ENCODE data around the gene BRCA1.

The BRCA1 gene

DNA sequence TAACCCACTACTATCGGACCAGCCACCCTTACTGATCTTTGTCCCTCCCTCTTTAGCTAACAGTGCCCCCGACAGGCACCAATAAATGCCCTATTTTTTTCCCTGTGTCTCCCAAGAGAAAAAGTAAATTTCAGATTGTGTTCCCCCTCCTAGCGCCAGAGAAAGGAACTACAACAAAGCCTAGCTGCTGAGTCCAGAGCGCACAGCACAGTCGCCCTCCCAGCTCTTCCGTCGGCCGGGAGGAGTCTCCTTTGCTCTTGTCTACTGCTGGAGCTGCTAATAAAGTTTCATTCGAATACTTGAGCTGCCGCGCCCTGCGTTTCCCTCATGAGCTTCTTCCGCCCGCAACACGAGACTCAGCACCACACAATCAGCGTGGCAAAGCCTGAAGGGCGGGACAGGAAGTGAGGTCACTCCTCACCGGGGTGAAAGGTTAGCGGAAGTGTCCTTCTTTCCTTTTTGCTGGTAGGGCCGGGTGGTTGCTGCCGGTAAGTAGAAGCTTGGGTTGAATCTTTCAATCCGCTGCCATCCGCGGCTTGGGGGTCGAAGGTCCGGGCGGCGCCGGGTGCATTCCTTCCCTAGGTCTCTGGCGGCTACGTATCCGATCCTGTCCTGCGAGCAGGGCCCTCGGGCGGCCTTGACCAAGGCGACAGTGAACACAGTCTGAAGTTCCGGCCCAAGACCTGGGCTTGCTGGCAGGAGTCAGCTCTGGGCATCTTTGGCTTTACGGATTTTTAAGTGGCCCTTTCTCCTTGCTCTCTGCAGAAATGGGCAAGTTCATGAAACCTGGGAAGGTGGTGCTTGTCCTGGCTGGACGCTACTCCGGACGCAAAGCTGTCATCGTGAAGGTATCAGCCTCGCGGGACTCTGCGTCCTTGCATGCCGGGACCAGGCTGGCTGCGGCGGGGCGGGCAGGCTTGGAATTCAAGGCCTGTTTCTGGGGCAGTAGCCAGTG is 126.9 kb downstream of the BRCA1 start, which contains the start of gene RPL27:
RPL27 (plus strand) TSS at position 436 of the 955 bp plus-strand sequence; CDS start at position 768, 332 bp downstream.
- TF ChIP-seq, protein P1, sequence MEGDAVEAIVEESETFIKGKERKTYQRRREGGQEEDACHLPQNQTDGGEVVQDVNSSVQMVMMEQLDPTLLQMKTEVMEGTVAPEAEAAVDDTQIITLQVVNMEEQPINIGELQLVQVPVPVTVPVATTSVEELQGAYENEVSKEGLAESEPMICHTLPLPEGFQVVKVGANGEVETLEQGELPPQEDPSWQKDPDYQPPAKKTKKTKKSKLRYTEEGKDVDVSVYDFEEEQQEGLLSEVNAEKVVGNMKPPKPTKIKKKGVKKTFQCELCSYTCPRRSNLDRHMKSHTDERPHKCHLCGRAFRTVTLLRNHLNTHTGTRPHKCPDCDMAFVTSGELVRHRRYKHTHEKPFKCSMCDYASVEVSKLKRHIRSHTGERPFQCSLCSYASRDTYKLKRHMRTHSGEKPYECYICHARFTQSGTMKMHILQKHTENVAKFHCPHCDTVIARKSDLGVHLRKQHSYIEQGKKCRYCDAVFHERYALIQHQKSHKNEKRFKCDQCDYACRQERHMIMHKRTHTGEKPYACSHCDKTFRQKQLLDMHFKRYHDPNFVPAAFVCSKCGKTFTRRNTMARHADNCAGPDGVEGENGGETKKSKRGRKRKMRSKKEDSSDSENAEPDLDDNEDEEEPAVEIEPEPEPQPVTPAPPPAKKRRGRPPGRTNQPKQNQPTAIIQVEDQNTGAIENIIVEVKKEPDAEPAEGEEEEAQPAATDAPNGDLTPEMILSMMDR (IDR thresholded peaks at IDR 0.05; ENCODE audit: borderline replicate concordance, insufficient read depth, low read depth, low read length), result peak; percentile 73

DNA sequence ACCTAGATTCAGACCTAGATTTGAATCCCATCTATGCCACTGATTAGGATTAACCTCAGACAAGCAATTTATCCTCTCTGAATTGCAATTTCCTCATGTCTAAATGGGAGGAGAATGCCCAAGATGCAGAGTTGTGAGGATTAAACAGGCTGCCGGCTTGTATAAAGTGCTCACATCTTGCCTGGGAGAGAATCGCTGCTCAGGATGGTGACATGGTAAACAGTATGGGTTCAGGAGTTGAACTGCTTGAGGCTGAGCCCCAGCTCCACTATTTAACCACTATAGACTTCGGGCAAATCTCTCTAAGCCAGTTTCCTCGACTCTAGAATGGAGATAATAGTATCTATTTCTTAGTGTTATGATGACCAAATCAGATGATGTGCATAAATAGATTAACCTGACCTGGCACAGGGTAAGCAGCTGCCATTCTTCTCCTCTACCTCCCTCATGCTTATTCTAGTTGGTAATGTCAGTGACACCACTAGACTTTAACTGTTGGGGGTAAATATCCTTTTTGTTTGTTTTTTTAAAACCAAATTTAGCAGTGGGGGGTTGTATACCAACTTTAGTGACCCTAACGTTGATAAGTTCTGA is 127.7 kb downstream of the BRCA1 start:
- TF ChIP-seq, protein P1 (IDR thresholded peaks at IDR 0.05; ENCODE audit: borderline replicate concordance, insufficient read depth, low read depth, low read length), result no peak

More for the DNA sequence above, 126.9 kb downstream of the BRCA1 start, which contains the start of gene RPL27:
- peak within 1 kb of the TSS; percentile 47 for H3K4me3 ChIP-seq (ENCODE audit: low read depth, low read length)

More for the DNA sequence above, 127.7 kb downstream of the BRCA1 start:
- peak overlapping the region; percentile 29 for H3K4me3 ChIP-seq (ENCODE audit: low read depth, low read length)

All from GM12875 (cell line).